Esophagus squamous epithelium (tissue), 4 donors: Measurements from ENCODE around the gene MAP4K1.

Source experiments
- CTCF ChIP-seq, 6 experiments: fragments of 450-650 bp in 4 of 6; fragments of 200-600 bp in 2 of 6; sonication (generic) in 2 of 6; IDR thresholded peaks; one replicate each; pipeline ENCODE4 v1.5.1; 2016 to 2019; ENCODE audit warnings: antibody characterized with exemption in 6 of 6, mild to moderate bottlenecking in 4 of 6, moderate library complexity in 4 of 6
- POLR2A ChIP-seq, 4 donors: fragments of 450-650 bp; IDR thresholded peaks; one replicate each; pipeline ENCODE4 v1.6.1; 2017; ENCODE audit warnings: antibody characterized with exemption in 4 of 4, mild to moderate bottlenecking in 4 of 4, moderate library complexity in 3 of 4

- TF ChIP-seq POLR2A (IDR thresholded peaks at IDR 0.05): no peak
- TF ChIP-seq CTCF (IDR thresholded peaks at IDR 0.05): no peak
These were observed 78.8 kb downstream of the MAP4K1 start for GRCh38 chr19:38538793-38539528.
